Effector memory CD8-positive, alpha-beta T cell (primary cell): ENCODE data around the gene CCL24.
A peak's percentile ranks its signal among the peaks of the same experiment; 100 is the strongest.
"Not testable (repeated sequence)": the region's sequence is repeated elsewhere in the genome, so short reads cannot be mapped to it uniquely, and the experiment has no call there.

Experiments
- ATAC-seq: fragments of 150-1000 bp; cut with Tn5 transposase; replicated peaks from 2 replicates; pipeline ENCODE4 v1.10.0; 2021; ENCODE audit warnings: mild to moderate bottlenecking, moderate library complexity
- DNase-seq, 3 experiments: peaks; one replicate each; pipeline ENCODE4 v3.0.0; 2021
- H3K27ac Mint-ChIP-seq, 2 donors: one replicate each; pipeline ENCODE4 v1.8.0; 2022; ENCODE audit warnings: mild to moderate bottlenecking in 2 of 2, mixed read lengths in 2 of 2, moderate library complexity in 2 of 2
- H3K27me3 Mint-ChIP-seq, 2 donors: one replicate each; pipeline ENCODE4 v1.8.0; 2022; ENCODE audit warnings: mixed read lengths in 2 of 2
- H3K36me3 Mint-ChIP-seq: one replicate; pipeline ENCODE4 v1.8.0; 2022; ENCODE audit warnings: mild to moderate bottlenecking, moderate library complexity, mixed read lengths; ENCODE audit not compliant: insufficient read depth
- H3K4me1 Mint-ChIP-seq, 2 donors: one replicate each; pipeline ENCODE4 v1.8.0; 2022; ENCODE audit warnings: low read depth in 2 of 2, mixed read lengths in 2 of 2
- H3K4me3 Mint-ChIP-seq, 2 donors: one replicate each; pipeline ENCODE4 v1.8.0; 2022; ENCODE audit warnings: mild to moderate bottlenecking in 2 of 2, mixed read lengths in 2 of 2, moderate library complexity in 2 of 2
- H3K9me3 Mint-ChIP-seq, 2 donors: one replicate each; pipeline ENCODE4 v1.8.0; 2022; ENCODE audit warnings: mixed read lengths in 2 of 2

Gene CCL24

DNA sequence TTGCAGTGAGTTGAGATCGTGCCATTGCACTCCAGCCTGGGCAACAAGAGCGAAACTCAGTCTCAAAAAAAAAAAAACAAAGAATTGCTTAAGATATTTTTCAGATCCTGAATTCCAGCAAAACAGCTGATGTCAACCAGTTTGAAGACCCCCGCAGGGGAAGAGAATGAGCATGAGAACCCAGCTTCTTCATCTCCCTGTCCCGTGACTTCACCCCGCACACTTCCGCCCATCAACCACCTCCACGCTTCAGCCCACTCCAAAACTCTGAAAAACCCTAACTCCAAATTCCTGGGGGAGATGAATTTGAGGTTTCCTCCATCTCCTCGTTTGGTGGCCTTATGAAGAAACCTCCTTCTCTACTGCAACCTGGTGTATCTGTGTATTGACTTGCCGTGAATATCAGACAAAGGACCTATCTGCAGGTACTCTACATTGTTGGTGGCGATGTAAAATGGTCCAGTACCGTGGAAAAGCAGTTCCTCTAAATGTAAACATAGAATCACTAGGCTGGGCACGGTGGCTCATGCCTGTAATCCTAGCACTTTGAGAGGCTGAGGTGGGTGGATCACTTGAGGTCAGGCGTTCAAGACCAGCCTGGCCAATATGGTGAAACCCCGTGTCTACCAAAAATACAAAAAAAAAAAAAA, 24.8 kb upstream of the CCL24 start:
- not testable (repeated sequence) for H3K9me3 Mint-ChIP-seq, H3K4me1 Mint-ChIP-seq, H3K27ac Mint-ChIP-seq, DNase-seq, ATAC-seq, H3K4me3 Mint-ChIP-seq, H3K36me3 Mint-ChIP-seq
- H3K27me3 Mint-ChIP-seq: peaks cover 0 to 12% of the 10 kb centered on the region in 2 donors

DNA sequence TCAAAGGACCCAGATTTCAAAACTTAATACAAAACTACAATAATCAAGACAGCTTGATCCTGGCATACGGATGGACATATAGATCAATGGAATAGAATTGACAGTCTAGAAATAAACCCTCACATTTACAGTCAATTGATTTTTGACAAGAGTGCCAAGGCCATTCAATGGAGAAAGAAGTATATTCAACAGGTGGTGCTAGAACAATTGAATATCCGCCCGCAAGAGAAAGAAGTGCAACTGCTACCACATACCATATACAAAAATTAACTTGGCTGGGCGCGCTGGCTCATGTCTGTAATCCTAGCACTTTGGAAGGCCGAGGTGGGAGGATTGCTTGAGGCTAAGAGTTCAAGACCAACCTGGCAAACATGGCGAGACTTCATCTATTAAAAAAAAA, 23.2 kb upstream of the CCL24 start:
- Mint-ChIP-seq H3K36me3 (no peaks in the 10 kb centered on the region), H3K9me3 (no peaks in the 10 kb centered on the region), H3K27ac (no peak overlapping the region), H3K4me3 (no peak overlapping the region), H3K27me3 (peaks cover 0 to 27% of the 10 kb centered on the region in 2 donors), H3K4me1 (no peaks in the 10 kb centered on the region)
- ATAC-seq (no peak), DNase-seq (no peak)

- Mint-ChIP-seq H3K9me3 (no peaks in the 10 kb centered on the region), H3K4me3 (no peak overlapping the region), H3K27me3 (peaks cover 0 to 27% of the 10 kb centered on the region in 2 donors), H3K36me3 (no peaks in the 10 kb centered on the region), H3K27ac (no peak overlapping the region), H3K4me1 (no peaks in the 10 kb centered on the region)
- no peak for ATAC-seq
- no peak for DNase-seq
These were observed 22.2 kb upstream of the CCL24 start for GRCh38 chr7:75835688-75836285.

GRCh38 chr7:75833662-75834061, 20.1 kb upstream of the CCL24 start:
- H3K4me3 Mint-ChIP-seq, H3K9me3 Mint-ChIP-seq, H3K4me1 Mint-ChIP-seq, ATAC-seq, H3K27ac Mint-ChIP-seq, DNase-seq, H3K36me3 Mint-ChIP-seq: not testable (repeated sequence)
- H3K27me3 Mint-ChIP-seq: peaks cover 0 to 27% of the 10 kb centered on the region in 2 donors

DNA sequence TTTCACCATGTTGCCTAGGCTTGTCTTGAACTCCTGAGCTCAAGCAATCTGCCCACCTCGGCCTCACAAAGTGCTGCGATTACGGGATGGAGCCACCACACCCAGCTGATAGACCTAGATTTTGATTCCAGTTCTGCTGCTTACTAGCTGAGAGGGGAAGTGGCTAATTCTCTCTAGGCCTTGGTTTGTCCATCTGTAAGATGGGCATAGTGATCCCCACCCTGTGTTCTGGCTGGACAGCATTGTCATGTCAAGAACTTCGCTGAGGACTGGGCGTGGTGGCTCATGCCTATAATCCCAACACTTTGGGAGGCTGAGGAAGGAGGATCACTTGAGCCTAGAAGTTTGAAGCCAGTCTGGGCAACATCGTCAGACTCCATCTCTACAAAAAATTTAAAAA, 17.4 kb upstream of the CCL24 start:
- Mint-ChIP-seq H3K27ac (no peak overlapping the region), H3K4me3 (no peak overlapping the region), H3K9me3 (no peaks in the 10 kb centered on the region), H3K36me3 (no peaks in the 10 kb centered on the region), H3K27me3 (peaks cover 0 to 26% of the 10 kb centered on the region in 2 donors), H3K4me1 (no peaks in the 10 kb centered on the region)
- DNase-seq (no peak), ATAC-seq (no peak)

DNA sequence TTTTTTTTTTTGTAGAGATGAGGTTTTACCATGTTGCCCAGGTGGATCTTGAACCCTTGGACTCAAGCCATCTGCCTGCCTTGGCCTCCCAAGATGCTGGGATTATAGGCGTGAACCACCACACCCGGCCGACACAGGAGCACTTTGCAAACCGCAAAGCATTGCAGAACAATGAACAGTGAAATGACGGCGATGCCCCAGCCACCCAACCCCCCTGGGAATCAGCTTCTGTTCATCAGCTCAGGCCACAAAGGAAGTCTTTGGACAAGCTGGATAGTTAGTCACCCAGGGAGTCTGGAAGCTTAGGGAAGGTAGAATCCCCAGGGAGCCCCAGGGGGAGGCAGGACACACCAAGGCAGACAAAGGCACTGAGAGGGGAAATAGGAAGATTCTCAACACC, 16.1 kb upstream of the CCL24 start:
- not testable (repeated sequence) for H3K4me3 Mint-ChIP-seq, H3K4me1 Mint-ChIP-seq, DNase-seq, H3K36me3 Mint-ChIP-seq, ATAC-seq, H3K9me3 Mint-ChIP-seq, H3K27ac Mint-ChIP-seq
- H3K27me3 Mint-ChIP-seq: peaks cover 0 to 19% of the 10 kb centered on the region in 2 donors

GRCh38 chr7:75823198-75823910, 9.7 kb upstream of the CCL24 start:
- no peak overlapping the region for H3K27ac Mint-ChIP-seq

DNA sequence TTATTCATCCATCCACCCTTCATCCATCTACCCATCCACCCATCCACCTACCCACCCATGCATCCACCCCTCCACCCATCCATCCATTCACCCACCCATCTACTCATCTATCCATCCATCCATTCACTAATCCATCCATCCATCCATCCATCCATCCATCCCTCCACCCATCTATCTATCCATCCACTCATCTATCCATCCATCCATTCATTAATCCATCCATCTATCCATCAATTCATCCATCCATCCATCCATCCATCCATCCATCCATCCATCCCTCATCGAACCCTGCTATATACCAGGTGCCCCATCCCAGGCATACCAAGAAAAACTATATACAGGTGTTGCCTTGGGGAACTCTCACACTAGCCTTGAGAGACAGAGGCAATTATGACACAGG, 7.1 kb upstream of the CCL24 start:
- Mint-ChIP-seq H3K36me3 (peaks cover 3% of the 10 kb centered on the region), H3K4me1 (no peaks in the 10 kb centered on the region), H3K9me3 (no peaks in the 10 kb centered on the region), H3K27ac (no peak overlapping the region), H3K27me3 (peaks cover 5 to 39% of the 10 kb centered on the region in 2 donors), H3K4me3 (no peak overlapping the region)
- DNase-seq (no peak), ATAC-seq (no peak)

More at GRCh38 chr7:75823198-75823910, 9.7 kb upstream of the CCL24 start:
- Mint-ChIP-seq H3K4me1 (no peaks in the 10 kb centered on the region), H3K9me3 (no peaks in the 10 kb centered on the region), H3K36me3 (peaks cover 3% of the 10 kb centered on the region), H3K27me3 (peaks cover 0 to 23% of the 10 kb centered on the region in 2 donors), H3K4me3 (no peak overlapping the region)
- ATAC-seq: no peak
- no peak for DNase-seq

- DNase-seq (no peak), ATAC-seq (no peak)
- H3K4me3 Mint-ChIP-seq: no peak overlapping the region
- peaks cover 5 to 47% of the 10 kb centered on the region in 2 donors for H3K27me3 Mint-ChIP-seq
- no peak overlapping the region for H3K27ac Mint-ChIP-seq
- H3K36me3 Mint-ChIP-seq: peaks cover 6% of the 10 kb centered on the region
- H3K4me1 Mint-ChIP-seq: no peaks in the 10 kb centered on the region
- H3K9me3 Mint-ChIP-seq: no peaks in the 10 kb centered on the region
These were observed 6.1 kb upstream of the CCL24 start for GRCh38 chr7:75819711-75820110.

- Mint-ChIP-seq H3K4me1 (no peaks in the 10 kb centered on the region), H3K27ac (no peak overlapping the region), H3K4me3 (no peak overlapping the region), H3K27me3 (peaks cover 5 to 58% of the 10 kb centered on the region in 2 donors), H3K36me3 (peaks cover 6% of the 10 kb centered on the region), H3K9me3 (no peaks in the 10 kb centered on the region)
- DNase-seq (no peak), ATAC-seq (no peak)
These were observed 4.9 kb upstream of the CCL24 start for GRCh38 chr7:75818472-75818871.

GRCh38 chr7:75817116-75817515, 3.5 kb upstream of the CCL24 start:
- peaks cover 3% of the 10 kb centered on the region for H3K36me3 Mint-ChIP-seq
- no peak overlapping the region for H3K4me3 Mint-ChIP-seq
- H3K27ac Mint-ChIP-seq: peak overlapping the region in 1 of 2 donors; percentile 79
- no peaks in the 10 kb centered on the region for H3K4me1 Mint-ChIP-seq
- no peak for ATAC-seq
- H3K9me3 Mint-ChIP-seq: no peaks in the 10 kb centered on the region
- no peak for DNase-seq
- H3K27me3 Mint-ChIP-seq: peaks cover 5 to 49% of the 10 kb centered on the region in 2 donors

DNA sequence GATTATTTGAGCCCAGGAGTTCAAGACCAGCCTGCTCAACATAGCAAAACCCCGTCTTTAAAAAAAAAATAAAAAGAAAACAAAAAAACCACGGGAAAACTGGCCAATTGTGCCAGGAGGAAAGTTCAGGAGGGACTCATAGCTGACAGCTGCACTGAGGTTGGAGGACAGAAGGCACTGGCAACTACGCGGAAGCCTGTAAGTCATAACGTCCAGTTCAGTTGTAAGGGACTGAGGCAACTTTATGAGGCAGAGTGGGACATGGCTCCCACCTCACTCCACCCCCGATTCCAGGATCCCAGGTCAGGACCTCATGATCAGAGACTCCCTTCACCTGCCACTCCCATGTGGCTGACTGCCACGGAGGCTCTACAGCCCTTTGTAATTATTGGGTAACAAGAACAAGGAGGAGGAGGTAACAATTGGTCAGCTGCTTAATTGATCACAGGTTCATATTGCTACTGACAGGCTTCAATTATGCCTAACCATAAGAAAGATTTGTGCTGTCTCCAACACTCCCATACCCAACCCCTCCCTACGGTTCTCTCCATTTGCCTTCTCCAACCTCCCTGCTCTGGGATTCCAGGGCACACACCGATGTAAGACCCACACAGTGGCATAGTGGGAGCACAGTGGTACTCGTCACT, 1.9 kb upstream of the CCL24 start:
- Mint-ChIP-seq H3K9me3 (no peaks in the 10 kb centered on the region), H3K4me3 (no peak overlapping the region), H3K27ac (no peak overlapping the region), H3K36me3 (peaks cover 3% of the 10 kb centered on the region), H3K27me3 (peaks cover 5 to 37% of the 10 kb centered on the region in 2 donors), H3K4me1 (no peaks in the 10 kb centered on the region)
- ATAC-seq: no peak
- no peak for DNase-seq

DNA sequence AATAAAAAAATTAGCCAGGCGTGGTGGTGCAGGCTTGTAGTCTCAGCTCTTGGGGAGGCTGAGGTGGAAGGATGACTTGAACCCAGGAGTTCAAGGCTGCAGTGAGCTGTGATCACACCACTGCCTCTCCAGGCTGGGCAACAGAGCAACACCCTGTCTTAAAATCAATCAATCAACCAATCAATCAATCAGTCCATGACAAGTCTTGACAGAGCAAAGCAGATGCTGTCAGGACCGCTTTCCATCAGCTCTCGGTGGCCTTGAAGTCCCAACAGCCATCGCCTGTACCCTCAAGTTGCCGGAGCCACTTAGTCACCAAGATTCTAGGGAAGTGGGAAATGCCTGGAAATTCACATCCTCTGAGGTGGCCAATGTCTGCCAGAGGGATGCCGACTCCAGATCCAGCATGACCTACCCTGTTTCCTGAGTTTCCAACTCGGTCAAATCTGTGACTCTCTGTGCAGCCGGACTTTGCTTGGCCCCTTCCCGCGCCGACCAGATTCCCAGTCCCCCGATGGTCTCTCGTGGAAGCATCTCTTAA, 871 bp upstream of the CCL24 start:
- ATAC-seq (no peak), DNase-seq (no peak)
- Mint-ChIP-seq H3K4me1 (no peaks in the 10 kb centered on the region), H3K27me3 (peaks cover 5 to 37% of the 10 kb centered on the region in 2 donors), H3K4me3 (no peak overlapping the region), H3K9me3 (no peaks in the 10 kb centered on the region), H3K27ac (no peak overlapping the region), H3K36me3 (peaks cover 3% of the 10 kb centered on the region)
